GM19452 (cell line): ENCODE results near the gene ZNG1A.
"Not testable (repeated sequence)": the region's sequence is repeated elsewhere in the genome, so short reads cannot be mapped to it uniquely, and the experiment has no call there.

Experiments used
- ATAC-seq: cut with Tn5 transposase; IDR thresholded peaks from one replicate; pipeline ENCODE4 v1.9.1; 2021; ENCODE audit not compliant: unreplicated experiment

The ZNG1A gene

DNA sequence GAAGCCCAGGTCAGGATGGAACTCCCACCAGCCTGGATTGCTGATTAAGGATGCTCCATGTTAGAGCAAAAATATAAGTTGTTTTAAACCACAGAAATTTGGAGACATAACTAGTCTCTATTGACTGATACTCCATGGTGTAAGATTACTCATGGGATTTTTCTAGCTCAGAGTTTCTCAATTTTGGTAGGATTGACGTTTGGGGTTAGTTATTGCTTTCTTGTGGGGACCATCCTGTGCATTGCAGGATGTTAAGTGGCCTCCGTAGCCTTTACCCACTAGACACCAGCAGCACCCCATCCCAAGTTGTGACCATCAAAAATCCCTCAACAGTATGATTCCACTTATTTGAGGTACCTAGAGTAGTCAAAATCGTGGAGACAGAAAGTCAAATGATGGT lies 80.1 kb downstream of the ZNG1A start:
- not testable (repeated sequence) for ATAC-seq

DNA sequence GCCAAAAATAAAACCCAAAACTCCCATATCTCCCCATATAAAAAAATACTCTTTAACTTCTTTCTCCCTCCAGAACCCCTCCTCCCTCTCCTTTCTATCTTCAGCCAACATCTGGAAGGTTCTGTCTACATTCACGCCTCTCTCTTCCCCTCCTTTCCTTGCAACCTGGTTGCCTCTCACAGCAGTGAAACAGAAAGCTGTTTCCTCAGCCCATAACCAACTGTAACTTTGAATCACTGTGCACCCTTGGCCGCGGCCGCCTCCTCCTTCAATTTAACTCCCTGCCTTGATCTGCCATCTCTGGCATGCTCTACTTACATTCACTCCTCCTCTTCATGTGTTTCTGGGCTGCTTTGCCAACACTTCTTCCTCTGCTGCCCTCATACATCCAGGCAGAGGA lies 83.9 kb downstream of the ZNG1A start:
- not testable (repeated sequence) for ATAC-seq

DNA sequence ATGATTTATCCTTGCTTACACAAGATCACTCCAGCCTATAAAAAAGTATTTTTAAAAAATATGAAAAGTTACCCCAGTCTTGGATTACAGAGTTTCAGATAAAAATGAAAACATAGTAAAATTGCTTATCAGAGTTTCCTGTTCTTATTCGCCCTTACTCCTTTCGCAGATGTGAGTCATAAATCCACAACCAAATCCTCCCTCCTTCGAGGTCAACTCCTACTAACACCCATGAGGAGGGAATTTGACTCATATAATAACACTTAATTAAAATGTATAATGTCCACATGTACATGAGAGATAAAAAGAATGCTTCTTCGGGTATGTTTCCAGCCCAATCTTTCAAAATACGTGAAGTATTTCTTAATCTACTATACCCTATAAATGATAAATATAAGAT lies 84.5 kb downstream of the ZNG1A start:
- ATAC-seq: not testable (repeated sequence)

DNA sequence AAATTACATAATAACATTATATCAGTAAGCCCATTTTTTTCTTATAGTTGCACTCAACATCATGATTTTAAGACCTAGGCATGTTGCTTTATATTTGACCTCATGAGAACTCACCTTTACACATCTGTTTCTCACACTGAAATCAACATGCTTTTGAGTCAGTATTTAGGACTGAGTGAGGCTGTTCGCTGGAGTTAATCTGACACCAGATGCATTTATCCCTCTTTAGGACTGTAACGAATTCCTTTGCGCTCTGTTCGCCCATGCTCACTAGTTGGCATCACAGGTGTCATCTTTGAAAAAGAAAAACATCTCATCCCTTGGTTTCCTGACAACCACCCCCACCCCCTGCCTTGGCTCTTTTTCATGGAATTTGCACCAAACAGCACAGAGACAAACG lies 84.9 kb downstream of the ZNG1A start:
- ATAC-seq: not testable (repeated sequence)

DNA sequence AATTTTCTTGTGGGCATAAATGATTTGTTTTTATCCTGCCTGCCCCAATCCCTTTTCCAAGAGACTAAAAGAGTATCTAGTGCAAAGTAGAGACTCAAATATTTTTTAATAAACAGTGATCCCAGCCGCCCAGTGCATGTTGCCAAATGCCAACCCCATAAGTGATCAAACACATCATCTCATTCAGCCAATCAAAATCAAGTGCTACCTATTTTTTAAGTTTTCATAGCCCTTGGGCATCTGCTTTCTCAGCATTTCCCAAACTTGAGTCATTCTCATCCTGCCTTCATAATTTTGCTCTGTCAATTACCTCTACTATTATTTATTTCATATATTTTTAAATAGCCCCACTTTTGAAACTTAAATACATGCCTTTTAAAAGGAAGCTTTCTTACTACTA lies 88.0 kb downstream of the ZNG1A start:
- ATAC-seq: not testable (repeated sequence)

DNA sequence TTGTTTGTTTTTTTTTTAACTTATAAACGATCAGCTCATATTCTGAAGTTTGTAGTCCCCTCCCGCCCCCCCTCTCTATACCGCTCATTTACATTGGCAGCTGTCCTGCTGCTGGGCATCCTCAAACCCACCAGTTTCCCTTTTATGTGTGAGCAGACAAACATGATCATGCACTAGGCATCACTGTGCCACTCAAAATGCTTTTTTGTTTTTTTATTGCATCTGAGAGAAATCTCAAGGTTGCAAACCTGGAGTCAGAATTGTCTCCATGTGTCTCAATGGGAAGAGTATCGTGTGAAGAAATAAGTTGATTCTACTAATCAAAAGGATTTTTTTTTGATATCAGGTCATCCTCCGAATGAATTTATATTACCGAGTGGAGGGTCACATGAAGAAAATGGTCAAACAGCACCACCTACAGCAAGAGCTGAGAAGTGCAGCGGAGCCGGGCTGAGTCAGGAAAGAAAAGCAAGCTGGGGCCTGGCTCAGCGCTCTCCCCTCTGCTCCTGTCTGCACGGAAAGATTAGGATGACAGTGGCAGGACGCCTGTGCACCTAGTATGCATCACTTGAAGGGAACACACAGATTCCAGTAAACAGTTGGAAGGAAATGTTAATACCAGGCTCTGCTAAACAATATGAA lies 90.3 kb downstream of the ZNG1A start:
- ATAC-seq: not testable (repeated sequence)

DNA sequence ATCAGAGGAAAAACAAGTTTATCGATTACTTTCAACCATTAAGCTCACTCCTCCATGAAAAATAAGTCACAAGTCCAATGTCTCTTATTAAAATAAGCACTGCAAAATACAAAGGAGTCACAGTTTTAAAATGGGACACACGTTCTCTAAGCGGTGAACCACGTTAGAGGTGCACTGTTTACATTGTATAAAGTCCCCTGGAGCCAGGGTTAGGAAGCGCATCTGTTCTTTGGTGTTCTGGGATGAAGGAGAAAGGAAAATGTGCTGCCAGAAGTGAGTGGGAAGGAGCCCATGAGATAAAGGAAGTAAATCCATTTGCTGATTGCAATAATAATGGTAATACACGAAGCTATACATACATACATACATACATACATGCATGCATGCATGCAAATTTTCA lies 91.0 kb downstream of the ZNG1A start:
- not testable (repeated sequence) for ATAC-seq

DNA sequence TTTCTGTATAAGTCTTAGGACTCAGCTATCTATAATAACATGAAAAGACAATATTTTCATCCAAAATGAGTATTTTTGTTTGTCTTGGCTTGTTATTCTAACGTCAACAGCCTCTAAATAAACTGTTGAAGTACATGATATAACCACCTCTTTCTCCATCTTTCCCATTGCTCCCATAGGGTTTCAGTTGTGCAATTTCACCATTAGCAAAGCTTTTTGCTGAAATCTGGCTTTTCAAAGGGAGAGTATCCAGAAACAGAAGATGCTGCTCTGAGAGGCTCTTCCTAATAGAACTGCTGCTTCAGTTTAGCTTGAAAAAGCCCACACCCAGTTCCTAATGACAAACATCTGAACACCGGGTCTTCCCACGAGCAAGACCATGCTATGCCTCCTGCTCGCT lies 91.8 kb downstream of the ZNG1A start:
- not testable (repeated sequence) for ATAC-seq

DNA sequence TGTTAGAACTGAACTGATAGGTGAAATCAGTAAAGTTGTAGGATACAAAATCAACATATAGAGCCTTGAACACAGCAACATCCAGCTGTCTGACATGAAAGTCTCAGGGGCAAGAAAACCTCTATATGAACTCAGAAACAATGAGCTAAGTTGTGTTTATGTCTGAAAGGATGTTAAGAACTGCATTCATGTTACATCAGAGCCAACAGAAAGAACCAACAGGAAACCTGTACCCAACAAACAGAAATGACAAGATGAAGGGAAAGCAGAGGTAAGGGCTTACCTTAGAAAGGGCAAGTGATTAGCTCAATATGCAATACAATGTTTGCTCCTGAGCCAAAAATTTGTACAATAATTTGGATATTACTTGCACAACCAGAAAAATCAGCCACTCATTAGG lies 92.2 kb downstream of the ZNG1A start:
- not testable (repeated sequence) for ATAC-seq

DNA sequence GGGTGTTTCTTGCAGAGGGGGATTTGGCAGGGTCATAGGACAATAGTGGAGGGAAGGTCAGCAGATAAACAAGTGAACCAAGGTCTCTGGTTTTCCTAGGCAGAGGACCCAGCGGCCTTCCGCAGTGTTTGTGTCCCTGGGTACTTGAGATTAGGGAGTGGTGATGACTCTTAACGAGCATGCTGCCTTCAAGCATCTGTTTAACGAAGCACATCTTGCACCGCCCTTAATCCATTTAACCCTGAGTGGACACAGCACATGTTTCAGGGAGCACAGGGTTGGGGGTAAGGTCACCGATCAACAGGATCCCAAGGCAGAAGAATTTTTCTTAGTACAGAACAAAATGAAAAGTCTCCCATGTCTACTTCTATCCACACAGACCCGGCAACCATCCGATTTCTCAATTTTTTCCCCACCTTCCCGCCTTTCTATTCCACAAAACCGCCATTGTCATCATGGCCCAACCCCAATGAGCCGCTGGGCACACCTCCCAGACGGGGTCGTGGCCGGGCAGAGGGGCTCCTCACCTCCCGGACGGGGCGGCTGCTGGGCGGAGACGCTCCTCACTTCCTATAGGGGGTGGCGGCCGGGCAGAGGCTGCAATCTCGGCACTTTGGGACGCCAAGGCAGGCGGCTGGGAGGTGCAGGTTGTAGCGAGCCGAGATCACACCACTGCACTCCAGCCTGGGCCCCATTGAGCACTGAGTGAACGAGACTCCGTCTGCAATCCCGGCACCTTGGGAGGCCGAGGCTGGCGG lies 95.7 kb downstream of the ZNG1A start:
- ATAC-seq: not testable (repeated sequence)

DNA sequence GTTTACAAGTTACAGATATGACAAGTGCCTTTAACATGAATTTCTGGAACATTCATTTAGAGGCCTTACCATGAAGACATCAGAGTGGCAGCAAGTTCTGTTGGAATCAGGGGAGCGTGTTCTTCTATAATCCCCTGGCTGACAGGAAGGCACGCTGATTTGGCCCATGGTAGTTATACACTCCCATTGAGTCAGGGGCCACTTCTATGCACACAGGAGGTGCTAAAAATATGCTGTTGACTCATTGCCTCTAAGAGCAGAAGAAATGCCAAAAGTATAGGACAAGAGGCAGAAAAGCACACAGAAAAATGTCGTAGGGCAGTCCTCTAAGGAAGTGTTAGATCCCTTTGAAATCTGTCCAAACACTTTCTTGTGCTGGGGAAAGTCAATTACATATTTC lies 100.5 kb downstream of the ZNG1A start:
- ATAC-seq: not testable (repeated sequence)

DNA sequence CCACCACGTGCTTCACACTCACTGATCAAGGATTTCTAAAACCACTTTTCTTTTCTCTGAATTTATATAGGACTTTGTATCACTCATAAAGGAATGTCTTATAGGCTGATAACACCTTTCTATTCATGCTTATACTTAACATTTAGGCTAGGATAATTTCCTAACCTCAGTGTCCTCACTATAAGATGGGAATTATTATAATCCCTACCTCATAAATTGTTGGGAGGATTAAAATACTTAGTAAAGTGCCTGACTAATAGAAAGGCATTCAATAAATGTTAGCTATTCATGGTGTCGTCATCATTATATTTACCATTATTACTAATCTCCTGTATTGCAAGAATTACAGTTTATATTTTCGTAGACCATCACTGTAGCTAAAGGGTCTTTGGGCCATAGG lies 102.5 kb downstream of the ZNG1A start:
- ATAC-seq: not testable (repeated sequence)

DNA sequence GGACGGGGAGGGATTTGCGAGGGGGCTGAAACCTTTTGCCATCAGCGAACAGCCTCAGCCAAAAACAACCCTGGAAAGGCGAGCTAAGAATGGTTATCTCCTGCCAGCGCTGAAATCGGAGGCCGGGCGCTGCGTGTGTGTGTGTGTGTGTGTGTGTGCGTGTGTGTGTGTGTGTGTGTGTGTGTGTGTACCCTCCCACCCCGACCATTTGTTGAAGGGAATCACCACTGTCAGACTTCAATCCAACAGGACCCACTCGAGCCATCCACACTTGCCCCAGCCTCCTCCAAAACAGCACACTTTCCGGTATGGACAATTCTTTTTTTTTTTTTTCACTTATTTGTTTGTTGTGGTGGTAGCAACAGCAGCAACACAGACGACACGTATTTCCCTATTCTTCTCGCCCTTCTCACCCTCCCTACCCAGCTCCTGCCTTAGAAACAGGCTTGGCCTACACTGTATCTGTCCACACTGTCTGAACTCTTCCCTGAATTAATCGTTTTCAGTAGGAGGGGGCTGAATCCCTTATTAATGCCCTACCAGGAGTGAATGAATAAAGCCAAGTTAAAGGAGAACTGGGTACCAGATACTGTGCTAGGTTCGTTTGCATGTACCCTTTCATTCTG lies 104.8 kb downstream of the ZNG1A start:
- ATAC-seq: not testable (repeated sequence)

DNA sequence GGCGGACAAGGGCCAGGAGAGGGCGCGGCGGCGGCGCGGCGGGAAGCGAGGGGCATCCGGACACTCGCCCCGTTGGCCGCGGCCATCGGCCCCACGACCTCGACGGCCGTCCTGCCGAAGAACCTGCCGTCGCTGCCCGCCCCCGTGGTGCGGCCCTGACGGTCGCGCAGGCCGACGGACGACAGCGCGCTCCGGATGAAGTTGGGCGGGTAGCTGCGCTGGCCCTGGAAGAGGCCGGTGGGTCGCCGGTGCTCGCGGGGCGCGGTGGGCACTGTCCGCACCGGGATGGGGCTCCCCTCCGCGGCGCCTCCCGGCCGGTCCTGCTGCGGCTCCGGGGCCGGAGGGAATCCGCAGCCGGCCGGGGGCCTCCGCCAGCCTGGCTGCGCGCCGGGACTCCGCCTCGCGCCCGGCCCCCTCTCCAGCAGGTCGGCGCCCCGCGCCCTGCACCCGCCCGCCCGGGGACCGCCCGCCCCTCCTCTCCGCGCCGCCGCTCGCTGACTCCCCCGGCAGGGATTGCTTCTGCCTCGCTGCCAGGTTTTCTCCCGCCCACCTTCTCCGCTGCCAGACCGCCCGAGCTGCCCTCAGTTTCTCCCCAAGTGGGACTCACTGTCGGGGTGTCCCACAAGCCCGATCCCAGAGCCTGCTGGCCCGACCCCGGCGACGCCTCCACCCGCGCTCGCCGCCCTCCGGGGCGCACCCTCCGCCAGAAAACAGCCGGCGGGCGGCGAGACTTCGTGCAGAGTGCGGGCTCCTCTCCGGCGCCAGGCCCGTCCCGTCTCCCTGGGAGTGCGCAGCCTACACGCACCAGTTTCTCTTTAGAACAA lies 105.6 kb downstream of the ZNG1A start:
- not testable (repeated sequence) for ATAC-seq
